ENCODE measurements around the gene PGM2. TPM values are rescaled to one million over a fixed set of nuclear protein-coding genes. Genes with fewer than 3 reads are reported as not detected.
"Not testable (repeated sequence)": the region's sequence is repeated elsewhere in the genome, so short reads cannot be mapped to it uniquely, and the experiment has no call there.

PGM2 gene
- total RNA-seq, 1 donor from 2014 or later: 9.5 TPM

GRCh38 chr4:37812713-37813112 lies 13.8 kb upstream of the PGM2 start:
- DNase-seq (ENCODE audit: low spot score): no peak

GRCh38 chr4:37815591-37815990 lies 10.9 kb upstream of the PGM2 start:
- no peak for DNase-seq (ENCODE audit: low spot score)
- intact Hi-C loops (cut with DNase I): no loop called here

More at GRCh38 chr4:37812713-37813112, 13.8 kb upstream of the PGM2 start:
- intact Hi-C loops (cut with DNase I): no loop called here

- DNase-seq (ENCODE audit: low spot score): no peak
- intact Hi-C loops (cut with DNase I): no loop called here
Observed at GRCh38 chr4:37816006-37816405, 10.5 kb upstream of the PGM2 start.

- intact Hi-C loops (cut with DNase I): no loop called here
- no peak for DNase-seq (ENCODE audit: low spot score)
Observed at GRCh38 chr4:37816719-37817118, 9.8 kb upstream of the PGM2 start.

DNA sequence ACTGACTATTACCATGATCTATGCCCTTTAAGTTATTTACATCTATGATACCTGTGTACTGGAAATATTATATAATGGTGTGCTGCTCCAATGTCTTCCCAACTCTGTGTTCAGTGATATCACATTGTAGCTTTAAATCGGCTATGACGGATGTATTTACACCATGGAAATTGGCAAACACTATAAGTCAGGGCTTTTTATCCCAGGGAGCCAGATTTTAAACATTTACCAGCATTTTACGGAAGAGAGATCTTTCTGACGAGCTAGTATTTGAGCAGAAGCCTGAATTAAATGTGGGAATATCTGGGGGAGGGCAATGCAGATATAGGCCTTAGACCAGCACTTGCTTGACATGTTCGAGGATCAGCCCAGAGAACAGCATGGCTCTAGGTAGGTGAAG lies 7.7 kb upstream of the PGM2 start:
- intact Hi-C loops (cut with DNase I): no loop called here
- DNase-seq (ENCODE audit: low spot score): no peak

GRCh38 chr4:37820458-37820857 lies 6.0 kb upstream of the PGM2 start:
- DNase-seq (ENCODE audit: low spot score); intact Hi-C loops (cut with DNase I): not testable (repeated sequence)

- DNase-seq (ENCODE audit: low spot score): no peak
- intact Hi-C loops (cut with DNase I): no loop called here
Observed at GRCh38 chr4:37821953-37822605, 4.4 kb upstream of the PGM2 start.

DNA sequence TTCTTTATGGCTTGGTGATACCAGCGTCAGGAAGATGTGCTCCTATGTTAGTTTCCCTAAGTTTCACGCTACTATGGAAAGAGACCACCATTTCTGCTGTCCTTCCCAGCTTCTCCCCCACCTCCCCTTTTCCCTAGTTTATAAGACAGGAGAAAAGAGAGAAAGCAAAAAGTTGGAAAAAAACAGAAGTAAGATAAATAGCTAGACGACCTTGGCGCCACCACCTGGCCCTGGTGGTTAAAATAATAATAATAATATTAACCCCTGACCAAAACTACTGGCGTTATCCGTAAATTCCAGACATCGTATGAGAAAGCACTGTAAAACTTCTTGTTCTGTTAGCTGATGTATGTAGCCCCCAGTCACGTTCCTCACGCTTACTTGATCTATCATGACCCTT lies 985 bp upstream of the PGM2 start:
- intact Hi-C loops (cut with DNase I): loop anchor here (5.0 kb wide), 1 partner anchor 212 kb away; no protein-coding TSS in a partner anchor
- DNase-seq (ENCODE audit: low spot score): not testable (repeated sequence)

DNA sequence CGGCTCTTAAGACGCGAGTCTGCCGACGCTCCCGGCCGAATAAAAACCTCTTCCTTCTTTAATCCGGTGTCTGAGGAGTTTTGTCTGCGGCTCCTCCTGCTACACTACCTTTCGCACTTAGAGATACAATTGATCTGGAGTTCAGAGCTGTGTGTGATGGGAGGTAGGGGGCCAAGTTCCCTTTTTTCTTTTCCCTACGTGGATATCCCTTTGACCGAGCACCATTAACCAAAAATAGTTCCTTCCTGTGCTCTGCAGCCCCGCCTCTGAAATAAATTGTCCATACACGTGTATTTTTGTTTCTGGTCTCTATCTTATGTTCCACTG lies 555 bp upstream of the PGM2 start:
- intact Hi-C loops (cut with DNase I): loop anchor here (2.0 to 5.0 kb wide), 4 partner anchors 61 to 211 kb away; partner anchors contain the start of gene RELL1
- DNase-seq (ENCODE audit: low spot score): no peak

GRCh38 chr4:37827030-37827685 lies 672 bp downstream of the PGM2 start:
- DNase-seq (ENCODE audit: low spot score): no peak
- intact Hi-C loops (cut with DNase I): loop anchor here (2.0 to 5.0 kb wide), 4 partner anchors 60 to 210 kb away; partner anchors contain the start of gene RELL1

GRCh38 chr4:37827802-37828321 lies 1.4 kb downstream of the PGM2 start:
- intact Hi-C loops (cut with DNase I): loop anchor here (2.0 to 5.0 kb wide), 4 partner anchors 59 to 209 kb away; partner anchors contain the start of gene RELL1
- no peak for DNase-seq (ENCODE audit: low spot score)

DNA sequence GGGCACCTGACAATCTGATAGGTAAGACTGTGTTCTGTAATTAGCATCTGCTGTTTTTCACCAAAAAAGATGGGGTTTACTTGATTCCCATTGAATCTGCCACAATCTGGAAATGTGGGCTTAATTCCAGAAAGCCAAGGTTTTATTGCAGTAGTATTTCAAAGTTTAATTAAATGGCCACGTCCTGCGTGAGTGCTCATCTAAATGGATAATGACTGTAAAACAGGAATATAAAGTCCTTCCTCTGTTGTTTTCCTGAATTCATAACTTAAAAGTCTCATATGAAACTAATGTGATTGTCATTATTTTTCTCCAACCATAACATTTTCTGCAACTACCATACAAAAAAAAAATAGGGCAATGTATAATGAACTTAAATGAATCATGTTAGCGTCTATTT lies 2.4 kb downstream of the PGM2 start:
- intact Hi-C loops (cut with DNase I): loop anchor here (5.0 kb wide), 1 partner anchor 208 kb away; no protein-coding TSS in a partner anchor

DNA sequence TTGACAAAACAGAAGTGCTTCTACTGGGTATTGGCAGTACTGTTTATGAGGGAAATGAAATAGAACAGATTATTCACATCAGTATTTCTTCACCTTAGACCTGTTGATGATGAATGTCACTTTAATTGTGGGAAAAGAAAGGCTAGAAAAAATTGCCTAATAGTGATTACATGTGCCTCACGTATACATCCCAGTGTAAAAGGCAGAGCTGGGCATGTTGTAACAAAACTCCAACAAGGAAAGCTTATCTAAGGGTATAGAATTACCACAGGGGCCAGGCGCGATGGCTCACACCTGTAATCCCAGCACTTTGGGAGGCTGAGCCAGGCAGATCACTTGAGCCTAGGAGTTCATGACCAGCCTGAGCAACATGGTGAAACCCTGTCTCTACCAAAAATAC lies 4.2 kb downstream of the PGM2 start:
- no peak for DNase-seq (ENCODE audit: low spot score)
- intact Hi-C loops (cut with DNase I): no loop called here

More for the DNA sequence above, 2.4 kb downstream of the PGM2 start:
- no peak for DNase-seq (ENCODE audit: low spot score)

DNA sequence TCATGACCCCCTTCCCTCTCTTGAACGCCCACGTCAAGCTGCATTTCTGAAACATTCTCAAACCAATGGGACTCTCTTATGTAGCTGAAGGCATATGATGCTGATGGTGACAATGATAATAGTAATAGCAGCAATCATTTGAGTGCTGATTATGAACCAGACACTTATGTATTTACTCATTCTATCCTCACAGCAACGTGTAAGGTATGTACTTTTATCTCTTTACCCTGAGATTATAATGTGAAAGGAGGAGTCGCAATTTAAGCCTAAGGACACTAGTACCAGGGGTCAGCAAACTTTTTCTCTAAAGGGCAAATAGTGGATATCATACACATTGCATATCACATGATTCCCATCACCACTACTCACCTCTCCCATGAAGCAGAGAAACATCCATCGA lies 8.5 kb downstream of the PGM2 start:
- no peak for DNase-seq (ENCODE audit: low spot score)
- intact Hi-C loops (cut with DNase I): no loop called here

DNA sequence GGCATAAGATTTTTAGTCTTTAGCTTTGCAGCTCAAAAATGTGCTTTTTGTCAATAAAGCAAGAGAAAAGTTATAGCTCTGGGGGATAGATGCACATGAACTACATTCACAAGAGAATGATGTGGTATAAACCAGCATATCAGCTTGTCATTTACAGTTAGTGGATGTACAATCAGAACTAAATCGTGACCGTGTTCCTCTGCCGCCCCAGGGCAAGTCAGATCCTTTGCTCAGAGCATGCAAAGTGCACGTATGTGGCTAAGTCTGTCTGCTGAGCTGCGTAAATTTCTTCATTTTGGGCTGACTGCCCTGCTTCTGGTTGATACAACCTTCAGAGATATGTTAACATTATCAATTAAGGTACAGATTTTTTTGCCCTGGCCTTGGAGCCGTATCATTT lies 9.3 kb downstream of the PGM2 start:
- intact Hi-C loops (cut with DNase I): no loop called here
- no peak for DNase-seq (ENCODE audit: low spot score)

GRCh38 chr4:37836274-37836673 lies 9.8 kb downstream of the PGM2 start:
- no peak for DNase-seq (ENCODE audit: low spot score)
- intact Hi-C loops (cut with DNase I): no loop called here

- no peak for DNase-seq (ENCODE audit: low spot score)
- intact Hi-C loops (cut with DNase I): no loop called here
Observed at GRCh38 chr4:37836838-37837440, 10.5 kb downstream of the PGM2 start.

DNA sequence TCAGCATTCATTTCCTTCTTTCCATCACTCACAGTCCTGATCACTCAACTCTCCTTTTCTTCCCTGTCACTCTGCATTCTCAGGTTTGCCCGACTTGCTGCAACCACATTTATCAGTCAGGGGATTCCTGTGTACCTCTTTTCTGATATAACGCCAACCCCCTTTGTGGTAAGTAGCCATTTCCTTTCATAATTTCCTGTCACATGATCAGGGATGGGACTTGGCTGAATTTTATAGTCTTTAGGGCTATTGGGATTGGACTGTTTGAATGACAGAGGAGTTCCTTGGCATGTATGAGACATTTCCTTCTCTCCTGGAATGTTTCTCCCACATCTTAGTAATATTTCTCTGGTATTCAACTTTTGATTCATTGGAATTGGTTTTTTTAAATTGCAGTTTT lies 11.0 kb downstream of the PGM2 start:
- no peak for DNase-seq (ENCODE audit: low spot score)
- intact Hi-C loops (cut with DNase I): no loop called here

- no peak for DNase-seq (ENCODE audit: low spot score)
- intact Hi-C loops (cut with DNase I): no loop called here
Observed at GRCh38 chr4:37839426-37839825, 12.9 kb downstream of the PGM2 start.

DNA sequence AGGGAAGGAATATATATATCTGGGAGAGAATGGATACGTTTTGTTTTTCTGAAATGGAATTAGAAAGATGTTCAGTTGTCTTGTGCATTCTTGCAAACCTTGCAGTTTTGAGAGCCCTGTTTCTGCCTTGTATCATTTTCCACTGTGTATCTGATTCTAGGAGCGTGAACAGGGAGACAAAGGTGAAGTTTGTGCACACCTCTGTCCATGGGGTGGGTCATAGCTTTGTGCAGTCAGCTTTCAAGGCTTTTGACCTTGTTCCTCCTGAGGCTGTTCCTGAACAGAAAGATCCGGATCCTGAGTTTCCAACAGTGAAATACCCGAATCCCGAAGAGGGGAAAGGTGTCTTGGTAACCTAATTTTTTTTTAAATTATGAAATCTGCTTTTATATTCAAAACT lies 17.7 kb downstream of the PGM2 start:
- no peak for DNase-seq (ENCODE audit: low spot score)
- intact Hi-C loops (cut with DNase I): no loop called here

GRCh38 chr4:37845201-37845600 lies 18.7 kb downstream of the PGM2 start:
- DNase-seq (ENCODE audit: low spot score): no peak

More at GRCh38 chr4:37845201-37845600, 18.7 kb downstream of the PGM2 start:
- intact Hi-C loops (cut with DNase I): no loop called here
